ENCODE measurements around the gene PAPPA.

Gene PAPPA

GRCh38 chr9:116152390-116152789 is 1.2 kb upstream of the PAPPA start:
- DNase-seq, result peak in 1 of 2 experiments; percentile 4

GRCh38 chr9:116152941-116153764 is 438 bp upstream of the PAPPA start:
- no peak for DNase-seq

GRCh38 chr9:116154334-116154975 is 864 bp downstream of the PAPPA start:
- no peak for DNase-seq

DNA sequence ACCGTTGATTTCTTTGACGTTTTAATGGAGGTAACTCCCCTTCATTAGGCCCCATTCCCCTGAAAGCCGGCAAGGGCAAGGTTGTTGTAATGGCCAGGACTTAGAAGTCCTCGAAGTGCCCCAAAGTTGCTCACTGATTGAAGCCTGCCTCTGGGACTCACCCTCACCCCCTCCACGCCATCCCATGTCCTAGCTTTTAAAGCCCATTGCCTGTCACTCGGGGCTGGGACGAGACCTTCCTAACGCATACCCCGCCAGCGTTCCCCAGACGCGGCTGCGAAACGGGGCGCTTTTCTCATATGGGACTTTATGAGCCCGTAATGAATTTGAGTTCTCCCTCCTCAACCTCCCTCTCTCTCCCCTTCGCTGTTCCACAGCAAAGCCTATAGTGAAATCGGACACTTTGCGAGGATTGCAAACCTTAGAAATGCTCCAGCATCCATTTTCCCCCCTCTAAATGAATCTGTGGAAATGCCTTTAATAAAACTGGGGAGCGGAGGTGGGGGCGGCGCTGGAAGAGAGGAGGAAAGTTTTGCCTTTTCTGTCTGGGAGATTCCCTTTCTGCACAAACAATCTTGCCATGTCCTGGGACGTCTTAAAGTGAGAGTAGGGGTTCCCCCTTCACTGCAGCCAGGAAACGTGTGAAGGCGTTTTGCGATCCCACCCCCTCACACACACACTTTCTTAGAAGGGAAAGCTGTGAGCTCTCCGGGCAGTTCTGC is 1.5 kb downstream of the PAPPA start:
- DNase-seq, result no peak

DNA sequence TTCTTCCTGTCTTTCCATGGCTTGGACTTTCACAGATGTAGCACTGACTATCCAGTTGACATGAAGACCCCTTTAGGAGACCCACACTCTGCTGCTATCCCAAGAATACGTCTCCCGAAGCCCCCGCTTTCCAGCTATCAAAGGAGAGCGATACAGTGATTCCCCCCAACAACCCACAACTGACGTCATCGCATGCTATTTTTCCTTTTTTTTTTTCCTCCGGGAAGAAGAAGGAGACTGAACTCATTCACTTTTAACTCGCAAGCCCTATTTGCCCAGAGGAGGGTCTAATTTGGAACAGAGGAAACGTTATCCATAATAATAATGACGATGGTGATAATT is 2.1 kb downstream of the PAPPA start:
- no peak for DNase-seq

- DNase-seq, result no peak
Observed at GRCh38 chr9:116156621-116157314, 3.2 kb downstream of the PAPPA start.

DNA sequence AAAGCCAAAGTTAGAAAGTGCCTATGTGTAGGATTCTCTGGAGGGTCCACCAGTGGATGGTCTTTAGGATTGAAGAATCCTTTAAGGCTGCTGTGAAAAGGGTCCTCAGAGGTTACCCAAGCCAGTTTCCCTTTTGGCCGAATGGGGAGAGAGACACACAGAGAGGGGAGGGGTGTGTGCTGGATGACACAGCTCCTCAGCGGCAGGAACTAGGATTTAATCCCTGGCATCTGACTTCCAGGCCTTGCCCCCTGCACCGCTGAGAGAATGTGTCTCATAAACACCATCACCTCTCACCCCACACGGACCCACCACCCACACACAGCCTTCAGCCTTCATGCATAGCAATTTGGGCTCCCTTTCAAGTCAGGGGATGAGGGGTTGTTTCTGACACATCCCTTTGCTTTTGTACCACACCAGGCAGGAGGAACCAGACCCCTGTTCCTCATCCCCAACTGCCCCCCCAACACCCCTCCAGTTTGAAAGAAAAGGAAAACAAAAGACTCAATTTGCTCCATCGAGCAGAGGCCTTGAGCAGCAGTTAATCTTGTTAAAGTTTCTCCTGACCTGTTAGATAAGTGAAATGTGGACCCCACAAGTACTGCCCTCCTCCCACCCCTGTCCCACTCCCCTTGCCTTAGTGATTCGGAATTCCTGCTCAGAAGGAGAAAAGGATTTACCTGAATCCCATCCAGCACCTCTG is 4.0 kb downstream of the PAPPA start:
- DNase-seq, result no peak

- no peak for DNase-seq
Observed at GRCh38 chr9:116160676-116161571, 7.3 kb downstream of the PAPPA start.

- DNase-seq, result no peak
Observed at GRCh38 chr9:116162241-116162781, 8.7 kb downstream of the PAPPA start.

DNA sequence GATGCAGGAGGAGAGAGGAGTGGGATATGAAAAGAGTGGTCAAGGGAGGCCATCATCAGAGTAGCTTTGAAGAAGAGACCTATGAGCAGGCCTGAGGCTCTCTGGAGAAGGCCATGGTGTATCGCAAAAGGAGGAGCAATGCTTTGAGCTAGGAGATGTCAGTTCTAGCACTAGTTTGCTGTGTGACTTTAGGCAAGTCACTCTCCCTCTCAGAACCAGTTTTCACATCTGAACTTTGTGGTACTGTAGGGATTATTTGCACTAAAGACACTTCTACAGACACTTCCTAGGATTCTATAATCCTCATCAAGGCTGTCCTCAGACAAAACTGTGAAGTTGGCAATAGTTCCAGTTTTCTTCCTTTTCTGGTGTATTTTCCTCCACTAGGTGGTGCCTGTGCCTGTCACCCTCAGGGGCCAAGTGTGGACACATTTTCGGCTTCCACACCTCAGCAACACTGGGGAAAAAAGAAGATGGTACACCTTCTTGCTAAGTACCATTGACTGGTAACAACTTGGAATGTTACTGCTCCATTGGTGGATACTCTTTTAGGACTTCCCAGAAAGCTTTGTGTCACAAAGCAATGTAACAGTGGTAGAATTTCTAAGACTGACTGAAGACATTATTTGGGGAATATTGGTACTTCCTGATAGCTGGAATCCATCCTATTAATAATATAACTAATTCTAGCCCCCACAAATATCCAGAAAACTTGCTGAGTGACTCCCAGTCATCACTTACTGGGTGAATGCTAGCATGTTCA is 9.9 kb downstream of the PAPPA start:
- DNase-seq, result peak in 1 of 2 experiments; percentile 4

DNA sequence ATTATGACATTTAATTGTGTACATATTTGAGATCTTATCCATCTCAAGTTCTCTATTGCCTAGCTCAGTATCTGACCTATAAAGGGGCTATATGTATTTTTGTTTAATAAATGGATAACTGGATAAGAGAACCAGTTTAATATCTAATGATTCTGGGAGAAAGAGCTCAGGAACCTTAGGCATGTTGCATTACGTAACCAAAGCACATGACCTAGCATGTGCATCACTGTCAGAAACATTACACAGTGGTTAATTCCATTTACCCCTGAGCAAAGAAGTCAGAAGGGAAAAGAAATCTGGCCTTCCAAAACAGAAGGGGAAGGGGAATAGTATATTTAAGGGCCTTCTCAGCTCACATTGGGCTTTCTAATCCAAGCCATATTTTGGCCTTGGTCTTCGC is 12.3 kb downstream of the PAPPA start:
- DNase-seq, result no peak

DNA sequence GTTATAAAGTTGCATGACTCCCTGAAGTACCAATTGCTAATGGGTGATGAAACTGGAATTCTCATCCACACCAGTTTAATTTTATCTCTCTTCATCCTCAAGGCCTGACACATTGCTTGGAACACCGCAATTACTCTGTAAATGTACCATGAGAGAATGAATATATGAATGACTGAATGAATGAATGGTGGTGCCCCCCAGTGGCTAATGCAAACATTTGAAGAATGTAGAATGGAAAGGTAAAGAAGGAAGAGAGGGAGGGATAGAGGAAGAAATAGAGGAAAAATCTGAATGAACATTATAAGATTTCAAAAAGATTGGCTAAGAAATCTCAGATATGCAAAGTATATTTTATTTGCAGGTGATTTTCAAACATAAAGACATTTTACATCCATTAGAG is 13.1 kb downstream of the PAPPA start:
- DNase-seq, result no peak

- DNase-seq, result no peak
Observed at GRCh38 chr9:116168231-116168630, 14.6 kb downstream of the PAPPA start.

- no peak for DNase-seq
Observed at GRCh38 chr9:116172216-116172615, 18.6 kb downstream of the PAPPA start.

DNA sequence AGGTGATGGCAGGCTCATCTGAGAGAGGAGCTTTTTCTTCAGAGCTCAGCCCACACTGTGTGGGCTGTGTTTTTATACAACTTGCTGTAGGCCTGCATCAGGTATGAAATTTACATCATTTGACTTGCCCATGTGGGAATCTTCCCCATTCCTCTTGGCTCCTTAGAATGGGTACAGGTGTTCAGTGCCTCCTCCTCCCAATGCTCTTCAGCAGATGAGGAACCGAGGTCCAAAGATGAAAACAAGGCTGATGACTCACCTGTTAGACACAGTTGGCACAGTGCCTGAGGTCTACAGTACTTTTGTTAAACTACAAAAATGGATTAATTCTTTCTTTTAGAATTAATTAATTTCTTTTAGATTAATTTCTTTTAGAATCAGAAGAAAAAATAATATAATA is 20.8 kb downstream of the PAPPA start:
- DNase-seq, result no peak

DNA sequence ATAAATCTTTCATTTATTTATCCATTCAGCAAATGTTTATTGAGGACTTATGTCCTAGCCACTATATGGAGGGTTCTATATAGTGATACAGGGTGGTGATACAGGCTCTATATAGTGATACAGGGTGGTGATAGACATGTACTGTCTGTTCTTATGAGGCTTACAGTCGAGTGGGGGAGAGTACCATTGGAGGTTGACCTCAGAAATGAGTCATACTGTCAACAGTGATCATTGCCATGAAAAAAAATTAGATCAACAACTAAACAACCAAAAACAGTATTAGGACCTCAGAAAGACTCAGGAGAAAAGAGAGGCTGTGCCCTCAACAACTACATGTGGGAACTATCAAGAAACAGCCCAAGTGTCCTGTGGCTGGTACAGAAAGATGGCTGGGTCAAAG is 22.0 kb downstream of the PAPPA start:
- no peak for DNase-seq

DNA sequence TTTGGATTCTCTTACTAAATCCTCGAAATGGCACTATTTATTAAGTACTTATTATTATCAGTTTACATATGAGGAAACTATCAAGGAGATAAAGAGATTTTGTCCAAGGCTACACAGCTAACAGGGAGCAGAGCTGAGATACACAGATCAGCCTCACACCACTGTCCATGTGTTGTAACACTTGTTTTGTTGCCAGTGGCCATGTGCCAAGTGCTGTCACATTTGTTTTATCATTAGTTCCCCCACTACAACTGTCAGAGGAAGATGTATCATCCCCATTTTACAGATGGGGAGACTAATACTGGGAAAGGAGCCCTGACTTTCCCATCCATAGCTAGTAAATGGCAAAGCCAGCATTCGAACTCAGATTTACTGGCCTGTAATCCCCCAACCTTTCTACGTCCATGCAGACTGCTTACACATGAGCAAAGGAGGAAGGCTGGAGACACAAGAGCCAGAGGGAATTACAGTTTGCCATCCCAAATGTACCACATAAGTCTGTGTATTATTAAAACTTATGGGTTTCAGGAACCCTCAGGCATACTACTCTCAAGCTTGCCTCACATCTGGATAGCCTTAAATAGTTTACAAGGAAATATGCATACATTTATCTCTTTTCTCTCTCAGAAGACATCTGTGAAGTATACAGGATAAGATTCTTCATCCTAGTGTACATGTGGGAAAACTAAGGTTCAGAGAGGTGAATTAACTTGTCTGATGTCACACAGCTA is 25.1 kb downstream of the PAPPA start:
- no peak for DNase-seq

GRCh38 chr9:116179568-116179967 is 26.0 kb downstream of the PAPPA start:
- DNase-seq, result no peak

GRCh38 chr9:116181853-116182610 is 28.4 kb downstream of the PAPPA start:
- no peak for DNase-seq

Measured in AML-193 (cell line).